Stimulated activated naive B cell treated with anti-CD40 and anti-IgM and Interleukin-4, amounts not matched to agents 10 μg/mL and 1 μg/mL and 100 μg/mL, for 72 hours (primary cell): ENCODE measurements around the gene IRF2BP2.

ENCODE experiments used
- ATAC-seq, 2 donors: fragments of 150-1000 bp; cut with Tn5 transposase; replicated peaks; 2 replicates each; pipeline ENCODE4 v1.10.0; 2021; ENCODE audit warnings: moderate library complexity in 1 of 2
- DNase-seq: peaks from one replicate; pipeline ENCODE4 v3.0.0; 2021
- H3K27ac Mint-ChIP-seq: one replicate; pipeline ENCODE4 v1.8.0; 2022; ENCODE audit warnings: mild to moderate bottlenecking, mixed read lengths
- H3K27me3 Mint-ChIP-seq, 2 donors: one replicate each; pipeline ENCODE4 v1.8.0; 2022; ENCODE audit warnings: mixed read lengths in 2 of 2
- H3K36me3 Mint-ChIP-seq, 2 donors: one replicate each; pipeline ENCODE4 v1.8.0; 2022; ENCODE audit warnings: mixed read lengths in 2 of 2, mild to moderate bottlenecking in 1 of 2
- H3K4me1 Mint-ChIP-seq, 2 donors: one replicate each; pipeline ENCODE4 v1.8.0; 2022; ENCODE audit warnings: mixed read lengths in 2 of 2, mild to moderate bottlenecking in 1 of 2
- H3K4me3 Mint-ChIP-seq, 2 donors: one replicate each; pipeline ENCODE4 v1.8.0; 2022; ENCODE audit warnings: mild to moderate bottlenecking in 2 of 2, mixed read lengths in 2 of 2, moderate library complexity in 1 of 2
- H3K9me3 Mint-ChIP-seq, 2 donors: one replicate each; pipeline ENCODE4 v1.8.0; 2022; ENCODE audit warnings: mixed read lengths in 2 of 2, mild to moderate bottlenecking in 1 of 2

The IRF2BP2 gene

GRCh38 chr1:234559902-234560676 lies 49.9 kb downstream of the IRF2BP2 start:
- Mint-ChIP-seq H3K9me3 (no peaks in the 10 kb centered on the region), H3K27ac (no peak overlapping the region), H3K27me3 (no peaks in the 10 kb centered on the region), H3K36me3 (no peaks in the 10 kb centered on the region), H3K4me3 (no peak overlapping the region), H3K4me1 (no peaks in the 10 kb centered on the region)
- DNase-seq (no peak), ATAC-seq (no peak)

- no peak overlapping the region for H3K27ac Mint-ChIP-seq
- no peaks in the 10 kb centered on the region for H3K9me3 Mint-ChIP-seq
- DNase-seq (no peak), ATAC-seq (no peak)
- no peak overlapping the region for H3K4me3 Mint-ChIP-seq
- H3K4me1 Mint-ChIP-seq: no peaks in the 10 kb centered on the region
- no peaks in the 10 kb centered on the region for H3K36me3 Mint-ChIP-seq
- H3K27me3 Mint-ChIP-seq: no peaks in the 10 kb centered on the region
Measured at GRCh38 chr1:234559152-234559901, 50.7 kb downstream of the IRF2BP2 start.

- H3K27me3 Mint-ChIP-seq: no peaks in the 10 kb centered on the region
- no peak overlapping the region for H3K27ac Mint-ChIP-seq
- H3K36me3 Mint-ChIP-seq: no peaks in the 10 kb centered on the region
- H3K4me1 Mint-ChIP-seq: no peaks in the 10 kb centered on the region
- no peaks in the 10 kb centered on the region for H3K9me3 Mint-ChIP-seq
- H3K4me3 Mint-ChIP-seq: no peak overlapping the region
- no peak for ATAC-seq
- no peak for DNase-seq
Measured at GRCh38 chr1:234558330-234558836, 51.6 kb downstream of the IRF2BP2 start.

- H3K4me1 Mint-ChIP-seq: no peaks in the 10 kb centered on the region
- no peaks in the 10 kb centered on the region for H3K36me3 Mint-ChIP-seq
- H3K27me3 Mint-ChIP-seq: no peaks in the 10 kb centered on the region
- no peaks in the 10 kb centered on the region for H3K9me3 Mint-ChIP-seq
- ATAC-seq (no peak), DNase-seq (no peak)
- no peak overlapping the region for H3K27ac Mint-ChIP-seq
- H3K4me3 Mint-ChIP-seq: no peak overlapping the region
Measured at GRCh38 chr1:234556245-234556943, 53.6 kb downstream of the IRF2BP2 start.

GRCh38 chr1:234555390-234556024 lies 54.5 kb downstream of the IRF2BP2 start:
- DNase-seq (no peak), ATAC-seq (no peak)
- no peaks in the 10 kb centered on the region for H3K36me3 Mint-ChIP-seq
- no peak overlapping the region for H3K27ac Mint-ChIP-seq
- no peaks in the 10 kb centered on the region for H3K9me3 Mint-ChIP-seq
- no peaks in the 10 kb centered on the region for H3K4me1 Mint-ChIP-seq
- no peak overlapping the region for H3K4me3 Mint-ChIP-seq
- H3K27me3 Mint-ChIP-seq: no peaks in the 10 kb centered on the region

GRCh38 chr1:234554698-234555311 lies 55.2 kb downstream of the IRF2BP2 start:
- ATAC-seq (no peak), DNase-seq (no peak)
- Mint-ChIP-seq H3K27ac (no peak overlapping the region), H3K4me1 (no peaks in the 10 kb centered on the region), H3K4me3 (no peak overlapping the region), H3K36me3 (no peaks in the 10 kb centered on the region), H3K27me3 (no peaks in the 10 kb centered on the region), H3K9me3 (no peaks in the 10 kb centered on the region)
